ENCODE results near the gene DHRSX.

DNA sequence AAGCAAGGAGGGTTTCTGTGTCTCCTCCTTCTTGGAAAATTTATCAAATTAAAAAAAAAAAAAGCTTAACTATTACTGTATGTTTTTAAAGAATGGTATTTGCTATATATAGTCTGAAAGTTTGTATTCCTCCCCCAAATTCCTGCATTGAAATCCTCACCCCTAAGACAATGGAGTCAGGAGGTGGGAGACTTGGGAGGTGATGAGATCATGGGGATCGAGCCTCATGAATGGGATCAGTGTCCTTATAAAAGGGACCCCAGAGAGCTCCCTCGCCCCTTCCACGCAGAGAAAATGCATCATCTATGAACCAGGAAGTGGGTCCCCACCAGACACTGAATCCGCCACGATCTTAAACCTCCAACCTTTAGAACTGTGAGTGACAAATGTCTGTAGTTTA lies 50.1 kb downstream of the DHRSX start:
- no peak for TF ChIP-seq ZFP3 (CRISPR knock-in tag; IDR thresholded peaks at IDR 0.05)
- no peak for TF ChIP-seq ARNTL (CRISPR knock-in tag; IDR thresholded peaks at IDR 0.05; ENCODE audit: borderline replicate concordance, low read depth)
- no peak for TF ChIP-seq GLIS3 (CRISPR knock-in tag; IDR thresholded peaks at IDR 0.05)
- TF ChIP-seq, protein P1, sequence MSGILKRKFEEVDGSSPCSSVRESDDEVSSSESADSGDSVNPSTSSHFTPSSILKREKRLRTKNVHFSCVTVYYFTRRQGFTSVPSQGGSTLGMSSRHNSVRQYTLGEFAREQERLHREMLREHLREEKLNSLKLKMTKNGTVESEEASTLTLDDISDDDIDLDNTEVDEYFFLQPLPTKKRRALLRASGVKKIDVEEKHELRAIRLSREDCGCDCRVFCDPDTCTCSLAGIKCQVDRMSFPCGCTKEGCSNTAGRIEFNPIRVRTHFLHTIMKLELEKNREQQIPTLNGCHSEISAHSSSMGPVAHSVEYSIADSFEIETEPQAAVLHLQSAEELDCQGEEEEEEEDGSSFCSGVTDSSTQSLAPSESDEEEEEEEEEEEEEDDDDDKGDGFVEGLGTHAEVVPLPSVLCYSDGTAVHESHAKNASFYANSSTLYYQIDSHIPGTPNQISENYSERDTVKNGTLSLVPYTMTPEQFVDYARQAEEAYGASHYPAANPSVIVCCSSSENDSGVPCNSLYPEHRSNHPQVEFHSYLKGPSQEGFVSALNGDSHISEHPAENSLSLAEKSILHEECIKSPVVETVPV (CRISPR knock-in tag; IDR thresholded peaks at IDR 0.05), result no peak
- TF ChIP-seq, protein P2, sequence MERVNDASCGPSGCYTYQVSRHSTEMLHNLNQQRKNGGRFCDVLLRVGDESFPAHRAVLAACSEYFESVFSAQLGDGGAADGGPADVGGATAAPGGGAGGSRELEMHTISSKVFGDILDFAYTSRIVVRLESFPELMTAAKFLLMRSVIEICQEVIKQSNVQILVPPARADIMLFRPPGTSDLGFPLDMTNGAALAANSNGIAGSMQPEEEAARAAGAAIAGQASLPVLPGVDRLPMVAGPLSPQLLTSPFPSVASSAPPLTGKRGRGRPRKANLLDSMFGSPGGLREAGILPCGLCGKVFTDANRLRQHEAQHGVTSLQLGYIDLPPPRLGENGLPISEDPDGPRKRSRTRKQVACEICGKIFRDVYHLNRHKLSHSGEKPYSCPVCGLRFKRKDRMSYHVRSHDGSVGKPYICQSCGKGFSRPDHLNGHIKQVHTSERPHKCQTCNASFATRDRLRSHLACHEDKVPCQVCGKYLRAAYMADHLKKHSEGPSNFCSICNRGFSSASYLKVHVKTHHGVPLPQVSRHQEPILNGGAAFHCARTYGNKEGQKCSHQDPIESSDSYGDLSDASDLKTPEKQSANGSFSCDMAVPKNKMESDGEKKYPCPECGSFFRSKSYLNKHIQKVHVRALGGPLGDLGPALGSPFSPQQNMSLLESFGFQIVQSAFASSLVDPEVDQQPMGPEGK (CRISPR knock-in tag; IDR thresholded peaks at IDR 0.05; ENCODE audit: borderline replicate concordance), result no peak
- TF ChIP-seq CSDC2 (CRISPR knock-in tag; IDR thresholded peaks at IDR 0.05), result no peak
- TF ChIP-seq RARB (CRISPR knock-in tag; IDR thresholded peaks at IDR 0.05), result no peak
- TF ChIP-seq ZFP30 (CRISPR knock-in tag; IDR thresholded peaks at IDR 0.05), result no peak
- TF ChIP-seq, protein P3, sequence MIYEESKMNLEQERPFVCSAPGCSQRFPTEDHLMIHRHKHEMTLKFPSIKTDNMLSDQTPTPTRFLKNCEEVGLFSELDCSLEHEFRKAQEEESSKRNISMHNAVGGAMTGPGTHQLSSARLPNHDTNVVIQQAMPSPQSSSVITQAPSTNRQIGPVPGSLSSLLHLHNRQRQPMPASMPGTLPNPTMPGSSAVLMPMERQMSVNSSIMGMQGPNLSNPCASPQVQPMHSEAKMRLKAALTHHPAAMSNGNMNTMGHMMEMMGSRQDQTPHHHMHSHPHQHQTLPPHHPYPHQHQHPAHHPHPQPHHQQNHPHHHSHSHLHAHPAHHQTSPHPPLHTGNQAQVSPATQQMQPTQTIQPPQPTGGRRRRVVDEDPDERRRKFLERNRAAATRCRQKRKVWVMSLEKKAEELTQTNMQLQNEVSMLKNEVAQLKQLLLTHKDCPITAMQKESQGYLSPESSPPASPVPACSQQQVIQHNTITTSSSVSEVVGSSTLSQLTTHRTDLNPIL (CRISPR knock-in tag; IDR thresholded peaks at IDR 0.05; ENCODE audit: low read depth), result no peak
- TF ChIP-seq OSR1 (CRISPR knock-in tag; IDR thresholded peaks at IDR 0.05), result no peak
- TF ChIP-seq, protein P4, sequence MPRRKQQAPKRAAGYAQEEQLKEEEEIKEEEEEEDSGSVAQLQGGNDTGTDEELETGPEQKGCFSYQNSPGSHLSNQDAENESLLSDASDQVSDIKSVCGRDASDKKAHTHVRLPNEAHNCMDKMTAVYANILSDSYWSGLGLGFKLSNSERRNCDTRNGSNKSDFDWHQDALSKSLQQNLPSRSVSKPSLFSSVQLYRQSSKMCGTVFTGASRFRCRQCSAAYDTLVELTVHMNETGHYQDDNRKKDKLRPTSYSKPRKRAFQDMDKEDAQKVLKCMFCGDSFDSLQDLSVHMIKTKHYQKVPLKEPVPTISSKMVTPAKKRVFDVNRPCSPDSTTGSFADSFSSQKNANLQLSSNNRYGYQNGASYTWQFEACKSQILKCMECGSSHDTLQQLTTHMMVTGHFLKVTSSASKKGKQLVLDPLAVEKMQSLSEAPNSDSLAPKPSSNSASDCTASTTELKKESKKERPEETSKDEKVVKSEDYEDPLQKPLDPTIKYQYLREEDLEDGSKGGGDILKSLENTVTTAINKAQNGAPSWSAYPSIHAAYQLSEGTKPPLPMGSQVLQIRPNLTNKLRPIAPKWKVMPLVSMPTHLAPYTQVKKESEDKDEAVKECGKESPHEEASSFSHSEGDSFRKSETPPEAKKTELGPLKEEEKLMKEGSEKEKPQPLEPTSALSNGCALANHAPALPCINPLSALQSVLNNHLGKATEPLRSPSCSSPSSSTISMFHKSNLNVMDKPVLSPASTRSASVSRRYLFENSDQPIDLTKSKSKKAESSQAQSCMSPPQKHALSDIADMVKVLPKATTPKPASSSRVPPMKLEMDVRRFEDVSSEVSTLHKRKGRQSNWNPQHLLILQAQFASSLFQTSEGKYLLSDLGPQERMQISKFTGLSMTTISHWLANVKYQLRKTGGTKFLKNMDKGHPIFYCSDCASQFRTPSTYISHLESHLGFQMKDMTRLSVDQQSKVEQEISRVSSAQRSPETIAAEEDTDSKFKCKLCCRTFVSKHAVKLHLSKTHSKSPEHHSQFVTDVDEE (CRISPR knock-in tag; IDR thresholded peaks at IDR 0.05), result no peak

Measured in SK-N-SH treated with all-trans-retinoic acid at 6 μM for 48 hours (cell line).